Neuronal stem cell (in vitro differentiated cells): ENCODE results near the gene CEP68.
"Not testable (repeated sequence)": the region's sequence is repeated elsewhere in the genome, so short reads cannot be mapped to it uniquely, and the experiment has no call there.

Experiments used
- DNase-seq: peaks from one replicate; pipeline ENCODE4 v3.0.0-alpha.2; 2013; ENCODE audit warnings: low spot score
- H2AFZ ChIP-seq: one replicate; pipeline ENCODE4 v1.6.1; 2013; ENCODE audit warnings: mild to moderate bottlenecking, low read length, inconsistent platforms
- H2AK5ac ChIP-seq: 2 replicates; pipeline ENCODE4 v1.6.1; 2013; ENCODE audit warnings: low read depth, mild to moderate bottlenecking, inconsistent platforms, low read length, moderate library complexity, mixed read lengths
- H2BK120ac ChIP-seq: 2 replicates; pipeline ENCODE4 v1.6.1; 2013; ENCODE audit warnings: low read depth, mild to moderate bottlenecking, inconsistent platforms, low read length, moderate library complexity, mixed read lengths
- H2BK12ac ChIP-seq: one replicate; pipeline ENCODE4 v1.6.1; 2013; ENCODE audit warnings: low read length, inconsistent platforms
- H2BK15ac ChIP-seq: 2 replicates; pipeline ENCODE4 v1.6.1; 2013; ENCODE audit warnings: mild to moderate bottlenecking, low read length, inconsistent platforms, mixed read lengths
- H2BK5ac ChIP-seq: one replicate; pipeline ENCODE4 v1.6.1; 2013; ENCODE audit warnings: inconsistent platforms, mild to moderate bottlenecking, low read length, moderate library complexity
- H3K14ac ChIP-seq: one replicate; pipeline ENCODE4 v1.6.1; 2013; ENCODE audit warnings: low read length, inconsistent platforms
- H3K18ac ChIP-seq: 2 replicates; pipeline ENCODE4 v1.6.1; 2013; ENCODE audit warnings: low read length, inconsistent platforms
- H3K23ac ChIP-seq: 2 replicates; pipeline ENCODE4 v1.6.1; 2013; ENCODE audit warnings: low read depth, mild to moderate bottlenecking, mixed read lengths, low read length, inconsistent platforms; ENCODE audit not compliant: poor library complexity
- H3K27ac ChIP-seq: replicated peaks from 3 replicates; pipeline ENCODE4 v1.5.1; 2013; ENCODE audit warnings: low read length, inconsistent platforms
- H3K27me3 ChIP-seq, 3 experiments: 2 replicates each; pipeline ENCODE4 v1.6.1; 2013; ENCODE audit warnings: low read length in 3 of 3, mild to moderate bottlenecking in 2 of 3, inconsistent platforms in 1 of 3, low read depth in 1 of 3, mixed read lengths in 1 of 3, moderate library complexity in 1 of 3; ENCODE audit not compliant: control insufficient read depth in 3 of 3, insufficient read depth in 3 of 3
- H3K36me3 ChIP-seq, 2 donors: replicated peaks in 1 of 2; 2 replicates each; pipeline ENCODE4 v1.6.1; 2013; ENCODE audit warnings: low read length in 2 of 2; ENCODE audit not compliant: control insufficient read depth in 2 of 2, insufficient read depth in 2 of 2
- H3K4ac ChIP-seq: 2 replicates; pipeline ENCODE4 v1.6.1; 2013; ENCODE audit warnings: inconsistent platforms, mild to moderate bottlenecking, low read length, moderate library complexity
- H3K4me1 ChIP-seq, 2 donors: 1 replicate in 1 of 2; 2 replicates in 1 of 2; pipeline ENCODE4 v1.6.1; 2013; ENCODE audit warnings: low read length in 2 of 2, low read depth in 1 of 2; ENCODE audit not compliant: control insufficient read depth in 2 of 2, insufficient read depth in 1 of 2
- H3K4me2 ChIP-seq: one replicate; pipeline ENCODE4 v1.6.1; 2013; ENCODE audit warnings: mild to moderate bottlenecking, low read length, inconsistent platforms; ENCODE audit not compliant: insufficient read depth, poor library complexity, severe bottlenecking
- H3K4me3 ChIP-seq, 2 donors: 2 replicates each; pipeline ENCODE4 v1.5.1; 2013; ENCODE audit warnings: low read length in 2 of 2, mild to moderate bottlenecking in 2 of 2, inconsistent platforms in 1 of 2, moderate library complexity in 1 of 2
- H3K79me1 ChIP-seq: one replicate; pipeline ENCODE4 v1.6.1; 2013; ENCODE audit warnings: low read depth, mild to moderate bottlenecking, inconsistent platforms, low read length, moderate library complexity
- H3K9ac ChIP-seq: one replicate; pipeline ENCODE4 v1.6.1; 2013; ENCODE audit warnings: mild to moderate bottlenecking, low read depth, low read length, inconsistent platforms; ENCODE audit not compliant: poor library complexity
- H3K9me3 ChIP-seq, 2 donors: replicated peaks in 1 of 2; 2 replicates each; pipeline versions ENCODE3 to v1.6.1; 2013; ENCODE audit warnings: low read length in 2 of 2, mild to moderate bottlenecking in 2 of 2, inconsistent platforms in 1 of 2, low read depth in 1 of 2, mixed read lengths in 1 of 2, moderate library complexity in 1 of 2; ENCODE audit not compliant: control insufficient read depth in 2 of 2, insufficient read depth in 1 of 2
- H4K8ac ChIP-seq: one replicate; pipeline ENCODE4 v1.6.1; 2013; ENCODE audit warnings: low read depth, mild to moderate bottlenecking, inconsistent platforms, low read length, moderate library complexity
- H4K91ac ChIP-seq: one replicate; pipeline ENCODE4 v1.6.1; 2013; ENCODE audit warnings: low read length, low read depth, mild to moderate bottlenecking, inconsistent platforms; ENCODE audit not compliant: poor library complexity
- WGBS, 2 donors: extraction: QIAGEN DNeasy Blood & Tissue Kit; methylation state at CpG; one replicate each; pipeline ENCODE4 v1.1.7; 2013; ENCODE audit warnings: missing lambda C conversion rate in 2 of 2, mixed read lengths in 1 of 2; ENCODE audit not compliant: insufficient read length in 2 of 2, insufficient replicate concordance in 1 of 2; ENCODE audit errors: extremely low coverage in 2 of 2; 5-methylcytosine and 5-hydroxymethylcytosine counted together

Gene CEP68

DNA sequence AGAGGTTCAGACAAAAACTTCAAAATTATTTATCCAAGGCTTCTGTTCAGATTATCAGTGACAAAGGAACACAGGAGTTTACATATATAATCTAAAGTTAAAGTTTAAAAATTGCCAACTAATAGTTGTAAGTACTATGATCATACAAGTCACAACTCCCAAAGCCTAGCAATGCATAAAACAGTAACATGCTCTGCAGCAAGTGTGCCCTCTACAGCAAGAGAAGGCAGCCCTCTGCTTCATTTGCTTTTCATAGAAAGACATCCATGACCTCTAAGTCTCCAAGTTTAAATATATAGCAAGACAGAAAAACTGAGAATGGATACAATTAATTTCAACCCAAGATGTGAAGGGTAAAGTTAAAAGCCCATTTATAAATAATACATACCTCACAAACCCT, 60.4 kb downstream of the CEP68 start:
- H3K4ac ChIP-seq, result no peak overlapping the region
- no peak overlapping the region for H3K4me3 ChIP-seq
- no peak overlapping the region for H3K4me2 ChIP-seq
- no peak overlapping the region for H2BK120ac ChIP-seq
- H2BK15ac ChIP-seq, result no peak overlapping the region
- H2AFZ ChIP-seq, result no peak overlapping the region
- H2AK5ac ChIP-seq, result no peak overlapping the region
- no peaks in the 10 kb centered on the region for H3K27me3 ChIP-seq
- no peak for DNase-seq
- peaks cover 0 to 7% of the 10 kb centered on the region in 2 donors for H3K9me3 ChIP-seq
- H2BK12ac ChIP-seq, result no peak overlapping the region
- H3K27ac ChIP-seq, result no peak overlapping the region
- no peak overlapping the region for H4K91ac ChIP-seq
- H3K36me3 ChIP-seq, result peaks cover 0 to 7% of the 10 kb centered on the region in 2 donors
- H3K14ac ChIP-seq, result no peak overlapping the region
- no peak overlapping the region for H4K8ac ChIP-seq
- no peak overlapping the region for H3K23ac ChIP-seq
- no peaks in the 10 kb centered on the region for H3K4me1 ChIP-seq
- H3K9ac ChIP-seq, result no peak overlapping the region
- H2BK5ac ChIP-seq, result no peak overlapping the region
- H3K79me1 ChIP-seq, result peaks cover 2% of the 10 kb centered on the region
- H3K18ac ChIP-seq, result no peak overlapping the region

- no peak overlapping the region for H2BK5ac ChIP-seq
- H3K79me1 ChIP-seq, result peaks cover 7% of the 10 kb centered on the region
- no peak overlapping the region for H3K4me2 ChIP-seq
- H2BK15ac ChIP-seq, result no peak overlapping the region
- H3K27ac ChIP-seq, result no peak overlapping the region
- no peak overlapping the region for H3K23ac ChIP-seq
- no peak overlapping the region for H4K91ac ChIP-seq
- H3K18ac ChIP-seq, result no peak overlapping the region
- H3K4me3 ChIP-seq, result no peak overlapping the region
- peaks cover 0 to 3% of the 10 kb centered on the region in 2 donors for H3K9me3 ChIP-seq
- no peak overlapping the region for H3K4ac ChIP-seq
- H2AK5ac ChIP-seq, result no peak overlapping the region
- WGBS, 2 donors, result no CpG with 5 or more reads among the region's 5 CpGs
- no peaks in the 10 kb centered on the region for H3K4me1 ChIP-seq
- DNase-seq, result no peak
- no peak overlapping the region for H2BK12ac ChIP-seq
- H2BK120ac ChIP-seq, result no peak overlapping the region
- H3K27me3 ChIP-seq, result no peaks in the 10 kb centered on the region
- H3K36me3 ChIP-seq, result peaks cover 0 to 9% of the 10 kb centered on the region in 2 donors
- H3K14ac ChIP-seq, result no peak overlapping the region
- H3K9ac ChIP-seq, result no peak overlapping the region
- no peak overlapping the region for H2AFZ ChIP-seq
- no peak overlapping the region for H4K8ac ChIP-seq
Observed at GRCh38 chr2:65120990-65121693, 64.9 kb downstream of the CEP68 start.

GRCh38 chr2:65122313-65122712, 66.1 kb downstream of the CEP68 start:
- Histone ChIP-seq H3K36me3 (peaks cover 0 to 9% of the 10 kb centered on the region in 2 donors), H3K4me1 (no peaks in the 10 kb centered on the region), H4K8ac (no peak overlapping the region), H2BK120ac (no peak overlapping the region), H3K27me3 (no peaks in the 10 kb centered on the region), H2BK5ac (no peak overlapping the region), H3K4me2 (no peak overlapping the region), H3K9ac (no peak overlapping the region), H2BK15ac (no peak overlapping the region), H3K4ac (no peak overlapping the region), H3K23ac (no peak overlapping the region), H3K14ac (no peak overlapping the region), H3K18ac (no peak overlapping the region), H3K79me1 (peaks cover 7% of the 10 kb centered on the region), H3K27ac (no peak overlapping the region), H2AFZ (no peak overlapping the region), H3K9me3 (peaks cover 0 to 3% of the 10 kb centered on the region in 2 donors), H2BK12ac (no peak overlapping the region), H2AK5ac (no peak overlapping the region), H4K91ac (no peak overlapping the region), H3K4me3 (no peak overlapping the region)
- no peak for DNase-seq
- no CpG with 5 or more reads among the region's 7 CpGs for WGBS, 2 donors

- WGBS, 2 donors, result no CpG with 5 or more reads among the region's 7 CpGs
- not testable (repeated sequence) for H3K36me3 ChIP-seq, H2AK5ac ChIP-seq, H3K23ac ChIP-seq, H2BK120ac ChIP-seq, H2BK15ac ChIP-seq, H3K18ac ChIP-seq, H2AFZ ChIP-seq, H3K27me3 ChIP-seq, H3K9ac ChIP-seq, H3K14ac ChIP-seq, H2BK5ac ChIP-seq, H3K9me3 ChIP-seq, H3K4me2 ChIP-seq, H3K4me1 ChIP-seq, H3K4ac ChIP-seq, H4K91ac ChIP-seq, H4K8ac ChIP-seq, DNase-seq, H3K27ac ChIP-seq, H2BK12ac ChIP-seq, H3K79me1 ChIP-seq, H3K4me3 ChIP-seq
Observed at GRCh38 chr2:65125457-65125856, 69.2 kb downstream of the CEP68 start.
